ENCODE data around the gene AOC2.

AOC2 gene

GRCh38 chr17:42845918-42846593 lies 1.7 kb downstream of the AOC2 start:
- Histone ChIP-seq H3K9me3 (no peaks in the 10 kb centered on the region), H3K4me3 (ENCODE audit: low read depth, low read length) (no peak overlapping the region), H3K4me1 (no peaks in the 10 kb centered on the region), H3K27me3 (no peaks in the 10 kb centered on the region), H3K36me3 (peaks cover 27% of the 10 kb centered on the region)
- TF ChIP-seq, protein P1, sequence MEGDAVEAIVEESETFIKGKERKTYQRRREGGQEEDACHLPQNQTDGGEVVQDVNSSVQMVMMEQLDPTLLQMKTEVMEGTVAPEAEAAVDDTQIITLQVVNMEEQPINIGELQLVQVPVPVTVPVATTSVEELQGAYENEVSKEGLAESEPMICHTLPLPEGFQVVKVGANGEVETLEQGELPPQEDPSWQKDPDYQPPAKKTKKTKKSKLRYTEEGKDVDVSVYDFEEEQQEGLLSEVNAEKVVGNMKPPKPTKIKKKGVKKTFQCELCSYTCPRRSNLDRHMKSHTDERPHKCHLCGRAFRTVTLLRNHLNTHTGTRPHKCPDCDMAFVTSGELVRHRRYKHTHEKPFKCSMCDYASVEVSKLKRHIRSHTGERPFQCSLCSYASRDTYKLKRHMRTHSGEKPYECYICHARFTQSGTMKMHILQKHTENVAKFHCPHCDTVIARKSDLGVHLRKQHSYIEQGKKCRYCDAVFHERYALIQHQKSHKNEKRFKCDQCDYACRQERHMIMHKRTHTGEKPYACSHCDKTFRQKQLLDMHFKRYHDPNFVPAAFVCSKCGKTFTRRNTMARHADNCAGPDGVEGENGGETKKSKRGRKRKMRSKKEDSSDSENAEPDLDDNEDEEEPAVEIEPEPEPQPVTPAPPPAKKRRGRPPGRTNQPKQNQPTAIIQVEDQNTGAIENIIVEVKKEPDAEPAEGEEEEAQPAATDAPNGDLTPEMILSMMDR (IDR thresholded peaks at IDR 0.05; ENCODE audit: low read depth, low read length), result no peak
- DNase-seq, result no peak

- Histone ChIP-seq H3K36me3 (peaks cover 22% of the 10 kb centered on the region), H3K27me3 (no peaks in the 10 kb centered on the region), H3K4me1 (no peaks in the 10 kb centered on the region), H3K9me3 (no peaks in the 10 kb centered on the region), H3K4me3 (ENCODE audit: low read depth, low read length) (no peak overlapping the region)
- TF ChIP-seq, protein P1 (IDR thresholded peaks at IDR 0.05; ENCODE audit: low read depth, low read length), result no peak
- no peak for DNase-seq
Measured at GRCh38 chr17:42846594-42847280, 2.4 kb downstream of the AOC2 start.

- H3K9me3 ChIP-seq, result no peaks in the 10 kb centered on the region
- H3K36me3 ChIP-seq, result peaks cover 18% of the 10 kb centered on the region
- H3K4me1 ChIP-seq, result no peaks in the 10 kb centered on the region
- no peak for DNase-seq
- TF ChIP-seq, protein P1 (IDR thresholded peaks at IDR 0.05; ENCODE audit: low read depth, low read length), result no peak
- H3K4me3 ChIP-seq (ENCODE audit: low read depth, low read length), result no peak overlapping the region
- no peaks in the 10 kb centered on the region for H3K27me3 ChIP-seq
Measured at GRCh38 chr17:42848093-42848492, 3.7 kb downstream of the AOC2 start.

DNA sequence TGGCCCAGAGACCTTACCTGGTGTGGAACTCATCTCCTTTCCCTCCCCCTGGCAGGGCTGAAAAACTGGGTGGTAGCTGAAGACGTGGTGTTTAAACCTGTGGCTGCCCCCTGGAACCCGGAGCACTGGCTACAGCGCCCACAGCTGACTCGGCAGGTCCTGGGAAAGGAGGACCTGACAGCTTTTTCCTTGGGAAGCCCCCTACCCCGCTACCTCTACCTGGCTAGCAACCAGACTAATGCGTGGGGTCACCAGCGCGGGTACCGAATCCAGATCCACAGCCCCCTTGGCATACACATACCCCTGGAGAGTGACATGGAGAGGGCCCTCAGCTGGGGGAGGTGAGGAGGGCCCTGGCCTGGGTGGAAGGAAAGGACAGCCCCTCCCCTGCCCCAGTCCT lies 4.7 kb downstream of the AOC2 start:
- no peak for DNase-seq
- Histone ChIP-seq H3K9me3 (no peaks in the 10 kb centered on the region), H3K4me3 (ENCODE audit: low read depth, low read length) (no peak overlapping the region), H3K36me3 (peaks cover 12% of the 10 kb centered on the region), H3K27me3 (no peaks in the 10 kb centered on the region), H3K4me1 (no peaks in the 10 kb centered on the region)
- TF ChIP-seq, protein P1 (IDR thresholded peaks at IDR 0.05; ENCODE audit: low read depth, low read length), result no peak

GRCh38 chr17:42849451-42850181 lies 5.2 kb downstream of the AOC2 start:
- Histone ChIP-seq H3K27me3 (no peaks in the 10 kb centered on the region), H3K4me1 (no peaks in the 10 kb centered on the region), H3K4me3 (ENCODE audit: low read depth, low read length) (no peak overlapping the region), H3K9me3 (no peaks in the 10 kb centered on the region), H3K36me3 (peaks cover 7% of the 10 kb centered on the region)
- DNase-seq, result no peak
- TF ChIP-seq, protein P1 (IDR thresholded peaks at IDR 0.05; ENCODE audit: low read depth, low read length), result no peak
